HCT116 (cell line): ENCODE measurements around the gene RHBDD2. TPM values are rescaled to one million over a fixed set of nuclear protein-coding genes. Genes with fewer than 3 reads are reported as not detected.

Experiments used
- ATAC-seq: fragments of 200-7000 bp; cut with Tn5 transposase; 2 replicates; pipeline ENCODE4 v1.9.1; 2020; ENCODE audit warnings: mild to moderate bottlenecking, moderate library complexity
- BruUV-seq: library from RNA; stranded (reverse); fragments of 400-500 nt; replicated peaks from 2 replicates; lab custom pipeline; 2021; lab: Mats Ljungman, UMichigan
- CTCF ChIA-PET: fragments of 300-600 bp; sonication (Branson Sonifier 250); formaldehyde crosslinking; loops from one replicate; lab custom pipeline; 2021; ENCODE audit warnings: antibody characterized with exemption; lab: Charles Lee
- POLR2A ChIA-PET: fragments of 300-600, 350-600 bp; sonication (Branson Sonifier 250); formaldehyde crosslinking; loops from one replicate; lab custom pipeline; 2021; ENCODE audit warnings: antibody characterized with exemption; lab: Charles Lee
- RAD21 ChIA-PET, 2 experiments: fragments of 300-600 bp; sonication (Branson Sonifier 250); formaldehyde crosslinking; loops; one replicate each; lab custom pipeline; 2023; ENCODE audit warnings: low total read pairs in 2 of 2; ENCODE audit not compliant: uncharacterized antibody in 2 of 2, unreplicated experiment in 2 of 2, low non-redundant PET in 1 of 2; lab: Charles Lee
- DNase-seq: peaks from one replicate; pipeline ENCODE4 v3.0.0-alpha.2; 2010; ENCODE audit warnings: low read depth, low spot score
- H2AFZ ChIP-seq: fragments of 200-600 bp; shearing (Covaris generic), sonication (generic); 2 replicates; pipeline ENCODE4 v1.6.1; 2017; ENCODE audit warnings: low read depth, mixed run types, mixed read lengths, antibody characterized with exemption, low read length; ENCODE audit not compliant: poor library complexity, severe bottlenecking
- H3K27ac ChIP-seq: 2 replicates; pipeline ENCODE4 v1.5.1; 2012; ENCODE audit warnings: low read depth, low read length
- H3K27me3 ChIP-seq: fragments of 200-600 bp; sonication (generic); 2 replicates; pipeline ENCODE4 v1.6.1; 2016; ENCODE audit warnings: mixed run types, low read length, mixed read lengths; ENCODE audit not compliant: insufficient read depth
- H3K36me3 ChIP-seq, 2 experiments: fragments of 200-500 bp in 1 of 2; fragments of 200-600 bp in 1 of 2; sonication (Bioruptor generic) in 1 of 2; sonication (generic) in 1 of 2; 2 replicates each; pipeline versions ENCODE4 v1.5.1 to v1.6.1; 2014 to 2016; ENCODE audit warnings: low read length in 2 of 2, inconsistent platforms in 1 of 2, mixed read lengths in 1 of 2, mixed run types in 1 of 2; ENCODE audit not compliant: insufficient read depth in 2 of 2, control insufficient read depth in 1 of 2
- H3K4me1 ChIP-seq, 2 experiments: fragments of 200-600 bp in 1 of 2; sonication (generic) in 1 of 2; 2 replicates each; pipeline versions ENCODE4 v1.5.1 to v1.6.1; 2012 to 2017; ENCODE audit warnings: low read length in 2 of 2, inconsistent platforms in 1 of 2, mild to moderate bottlenecking in 1 of 2, mixed read lengths in 1 of 2, mixed run types in 1 of 2, moderate library complexity in 1 of 2; ENCODE audit not compliant: insufficient read depth in 2 of 2, control insufficient read depth in 1 of 2
- H3K4me2 ChIP-seq: fragments of 200-600 bp; sonication (generic); 2 replicates; pipeline ENCODE4 v1.6.1; 2017; ENCODE audit warnings: mixed run types, low read length, mixed read lengths
- H3K4me3 ChIP-seq, 2 experiments: fragments of 200-600 bp in 1 of 2; sonication (generic) in 1 of 2; replicated peaks in 1 of 2; 2 replicates each; pipeline ENCODE4 v1.5.1; 2011 to 2016; ENCODE audit warnings: low read length in 2 of 2, control low read depth in 1 of 2, low read depth in 1 of 2, mild to moderate bottlenecking in 1 of 2, mixed read lengths in 1 of 2, mixed run types in 1 of 2
- H3K79me2 ChIP-seq: fragments of 200-600 bp; sonication (generic); 2 replicates; pipeline ENCODE4 v1.6.1; 2017; ENCODE audit warnings: mild to moderate bottlenecking, mixed run types, low read length, moderate library complexity, mixed read lengths; ENCODE audit not compliant: insufficient read depth
- H3K9ac ChIP-seq: fragments of 200-600 bp; sonication (generic); 2 replicates; pipeline ENCODE4 v1.6.1; 2016; ENCODE audit warnings: low read length, mixed read lengths
- H3K9me2 ChIP-seq: fragments of 200-600 bp; sonication (generic), shearing (Covaris generic); 2 replicates; pipeline ENCODE4 v1.6.1; 2017; ENCODE audit warnings: mixed run types, mild to moderate bottlenecking, moderate library complexity; ENCODE audit not compliant: insufficient read depth
- H3K9me3 ChIP-seq, 2 experiments: fragments of 200-500 bp in 1 of 2; fragments of 200-600 bp in 1 of 2; sonication (Bioruptor generic) in 1 of 2; sonication (generic) in 1 of 2; 2 replicates each; pipeline ENCODE4 v1.6.1; 2014 to 2017; ENCODE audit warnings: low read length in 2 of 2, mixed read lengths in 2 of 2, inconsistent platforms in 1 of 2, low read depth in 1 of 2, mild to moderate bottlenecking in 1 of 2, mixed run types in 1 of 2, moderate library complexity in 1 of 2; ENCODE audit not compliant: control insufficient read depth in 1 of 2, insufficient read depth in 1 of 2
- H4K20me1 ChIP-seq: fragments of 200-600 bp; sonication (generic), shearing (Covaris generic); 2 replicates; pipeline ENCODE4 v1.6.1; 2017; ENCODE audit warnings: mixed run types, mild to moderate bottlenecking, moderate library complexity; ENCODE audit not compliant: insufficient read depth
- ATF3 ChIP-seq: IDR thresholded peaks from 2 replicates; pipeline ENCODE4 v1.6.1; 2012
- CEBPB ChIP-seq: IDR thresholded peaks from 2 replicates; pipeline ENCODE4 v1.6.1; 2012; ENCODE audit warnings: low read depth
- CTCF ChIP-seq, 3 experiments: fragments of 200-600 bp in 1 of 3; sonication (generic) in 1 of 3; IDR thresholded peaks in 2 of 3; conservative IDR thresholded peaks in 1 of 3; 2 replicates each; pipeline ENCODE4 v1.5.1; 2012 to 2017; ENCODE audit warnings: low read depth in 2 of 3, low read length in 2 of 3, antibody characterized with exemption in 1 of 3, borderline replicate concordance in 1 of 3, control low read depth in 1 of 3, mild to moderate bottlenecking in 1 of 3, mixed read lengths in 1 of 3, mixed run types in 1 of 3, moderate library complexity in 1 of 3; ENCODE audit not compliant: insufficient read depth in 1 of 3
- EGR1 ChIP-seq: IDR thresholded peaks from 2 replicates; pipeline ENCODE4 v1.6.1; 2012; ENCODE audit warnings: low read depth
- ELF1 ChIP-seq: IDR thresholded peaks from 2 replicates; pipeline ENCODE4 v1.6.1; 2012; ENCODE audit warnings: low read depth, borderline replicate concordance
- EZH2 ChIP-seq: fragments of 200-600 bp; sonication (generic); IDR thresholded peaks from 2 replicates; pipeline ENCODE4 v1.6.1; 2017; ENCODE audit warnings: antibody characterized with exemption, mixed run types
- EZH2phosphoT487 ChIP-seq: fragments of 200-600 bp; IDR thresholded peaks from 2 replicates; pipeline ENCODE4 v1.6.1; 2018; ENCODE audit warnings: antibody characterized with exemption, borderline replicate concordance
- FOSL1 ChIP-seq: IDR thresholded peaks from 2 replicates; pipeline ENCODE4 v1.6.1; 2012; ENCODE audit warnings: low read depth
- JUND ChIP-seq: IDR thresholded peaks from 2 replicates; pipeline ENCODE4 v1.6.1; 2012
- POLR2A ChIP-seq: IDR thresholded peaks from 2 replicates; pipeline ENCODE4 v1.7.0; 2011; ENCODE audit warnings: borderline replicate concordance; ENCODE audit not compliant: insufficient read depth, insufficient read length; ENCODE audit errors: extremely low read depth
- POLR2AphosphoS5 ChIP-seq: IDR thresholded peaks from 2 replicates; pipeline ENCODE4 v1.6.1; 2011; ENCODE audit warnings: mild to moderate bottlenecking, low read depth, low read length, moderate library complexity
- RAD21 ChIP-seq: IDR thresholded peaks from 2 replicates; pipeline ENCODE4 v1.6.1; 2012; ENCODE audit warnings: low read depth, mild to moderate bottlenecking
- SIN3A ChIP-seq: IDR thresholded peaks from 2 replicates; pipeline ENCODE4 v1.6.1; 2012; ENCODE audit warnings: low read depth
- SRF ChIP-seq: IDR thresholded peaks from 2 replicates; pipeline ENCODE4 v1.6.1; 2012; ENCODE audit warnings: low read depth
- YY1 ChIP-seq: IDR thresholded peaks from 2 replicates; pipeline ENCODE4 v1.6.1; 2011; ENCODE audit warnings: low read length, low read depth, moderate library complexity, mild to moderate bottlenecking; ENCODE audit not compliant: insufficient replicate concordance; ENCODE audit errors: extremely low read depth
- ZBTB33 ChIP-seq: IDR thresholded peaks from 2 replicates; pipeline ENCODE4 v1.6.1; 2011; ENCODE audit warnings: mild to moderate bottlenecking, low read length, moderate library complexity; ENCODE audit not compliant: insufficient replicate concordance; ENCODE audit errors: extremely low read depth
- ZNF274 ChIP-seq: fragments of 200-500 bp; sonication (Bioruptor generic); IDR thresholded peaks from 2 replicates; pipeline ENCODE4 v1.6.1; 2014; ENCODE audit warnings: mild to moderate bottlenecking, low read depth, low read length, inconsistent platforms
- intact Hi-C: fragments of 100-400 bp; cut with micrococcal nuclease; formaldehyde crosslinking; loops from 2 replicates; pipeline ENCODE4 v1.10.0; 2022
- total RNA-seq: library from RNA; stranded (reverse); gene quantifications from one replicate; pipeline ENCODE4 v1.2.1, GENCODE V29; 2021; ENCODE audit not compliant: unreplicated experiment

RHBDD2 gene
- total RNA-seq, 1 experiment from 2014 or later, result 42.9 TPM

- TF ChIP-seq EZH2phosphoT487 (no peak), FOSL1 (no peak), YY1 (no peak), ELF1 (no peak), JUND (no peak), RAD21 (no peak), EGR1 (no peak), ZNF274 (no peak), ZBTB33 (no peak), CTCF (IDR thresholded peaks at IDR 0.05 in 2 of 3, conservative IDR thresholded peaks at IDR 0.05 in 1 of 3; ENCODE audit: borderline replicate concordance in 1 of 3, insufficient read depth in 1 of 3, low read depth in 2 of 3, low read length in 2 of 3) (no peak), EZH2 (no peak), ATF3 (no peak), SIN3A (no peak), POLR2AphosphoS5 (no peak), SRF (no peak), POLR2A (no peak), CEBPB (no peak)
- Histone ChIP-seq H3K27me3 (no peaks in the 10 kb centered on the region), H2AFZ (no peak overlapping the region), H3K9me2 (no peaks in the 10 kb centered on the region), H3K4me3 (no peak overlapping the region), H3K36me3 (no peaks in the 10 kb centered on the region), H3K4me2 (no peak overlapping the region), H3K27ac (no peak overlapping the region), H3K9ac (no peak overlapping the region), H3K4me1 (peaks cover 0 to under 1% of the 10 kb centered on the region in 2 experiments; a peak in 1 of 4 replicates), H3K79me2 (no peaks in the 10 kb centered on the region), H3K9me3 (no peaks in the 10 kb centered on the region), H4K20me1 (no peaks in the 10 kb centered on the region)
- ChIA-PET CTCF (no interaction called here), POLR2A (interaction anchor here (1.6 kb wide), 1 partner anchor 15 kb away, joined by 5 read pairs; no protein-coding TSS in a partner anchor), RAD21 (no interaction called here)
- ATAC-seq, result no peak
- intact Hi-C loops, result no loop called here
- no TSS peak for BruUV-seq
- DNase-seq, result no peak
Measured at GRCh38 chr7:75900617-75901315, 21.9 kb downstream of the RHBDD2 start.
